Neutrophil (primary cell): ENCODE data around the gene KLF7.

Experiments used
- H3K27ac ChIP-seq: fragments of 200-600 bp; sonication (generic); 2 replicates; pipeline ENCODE4 v1.5.1; 2016; ENCODE audit warnings: mild to moderate bottlenecking, moderate library complexity
- H3K27me3 ChIP-seq: fragments of 200-600 bp; sonication (generic); 2 replicates; pipeline ENCODE4 v1.6.0; 2016; ENCODE audit warnings: mild to moderate bottlenecking
- H3K36me3 ChIP-seq: fragments of 200-600 bp; sonication (generic); 2 replicates; pipeline ENCODE4 v1.5.1; 2017
- H3K4me1 ChIP-seq, 2 experiments: fragments of 200-600 bp in 1 of 2; sonication (generic) in 1 of 2; 1 replicate in 1 of 2; 2 replicates in 1 of 2; pipeline versions ENCODE4 v1.5.1 to v1.6.1; 2013 to 2016; ENCODE audit warnings: low read depth in 1 of 2, low read length in 1 of 2, mild to moderate bottlenecking in 1 of 2, moderate library complexity in 1 of 2; ENCODE audit not compliant: control insufficient read depth in 1 of 2, insufficient read depth in 1 of 2
- H3K4me3 ChIP-seq, 2 experiments: fragments of 200-600 bp in 1 of 2; sonication (generic) in 1 of 2; 1 replicate in 1 of 2; 2 replicates in 1 of 2; pipeline ENCODE4 v1.5.1; 2013 to 2016; ENCODE audit warnings: low read depth in 1 of 2, low read length in 1 of 2, mild to moderate bottlenecking in 1 of 2, moderate library complexity in 1 of 2
- H3K9me3 ChIP-seq: fragments of 200-600 bp; sonication (generic); 2 replicates; pipeline ENCODE4 v1.5.1; 2016
- TF ChIP-seq, protein P1 (sequence below): fragments of 200-600 bp; sonication (generic); IDR thresholded peaks from 2 replicates; pipeline ENCODE4 v1.5.1; 2016; ENCODE audit warnings: antibody characterized with exemption

Gene KLF7

GRCh38 chr2:207188626-207189419 lies 23.1 kb upstream of the KLF7 start:
- H3K27ac ChIP-seq: no peak overlapping the region
- H3K4me1 ChIP-seq: no peaks in the 10 kb centered on the region
- H3K4me3 ChIP-seq: no peak overlapping the region
- TF ChIP-seq, protein P1, sequence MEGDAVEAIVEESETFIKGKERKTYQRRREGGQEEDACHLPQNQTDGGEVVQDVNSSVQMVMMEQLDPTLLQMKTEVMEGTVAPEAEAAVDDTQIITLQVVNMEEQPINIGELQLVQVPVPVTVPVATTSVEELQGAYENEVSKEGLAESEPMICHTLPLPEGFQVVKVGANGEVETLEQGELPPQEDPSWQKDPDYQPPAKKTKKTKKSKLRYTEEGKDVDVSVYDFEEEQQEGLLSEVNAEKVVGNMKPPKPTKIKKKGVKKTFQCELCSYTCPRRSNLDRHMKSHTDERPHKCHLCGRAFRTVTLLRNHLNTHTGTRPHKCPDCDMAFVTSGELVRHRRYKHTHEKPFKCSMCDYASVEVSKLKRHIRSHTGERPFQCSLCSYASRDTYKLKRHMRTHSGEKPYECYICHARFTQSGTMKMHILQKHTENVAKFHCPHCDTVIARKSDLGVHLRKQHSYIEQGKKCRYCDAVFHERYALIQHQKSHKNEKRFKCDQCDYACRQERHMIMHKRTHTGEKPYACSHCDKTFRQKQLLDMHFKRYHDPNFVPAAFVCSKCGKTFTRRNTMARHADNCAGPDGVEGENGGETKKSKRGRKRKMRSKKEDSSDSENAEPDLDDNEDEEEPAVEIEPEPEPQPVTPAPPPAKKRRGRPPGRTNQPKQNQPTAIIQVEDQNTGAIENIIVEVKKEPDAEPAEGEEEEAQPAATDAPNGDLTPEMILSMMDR: no peak
- no peaks in the 10 kb centered on the region for H3K36me3 ChIP-seq
- H3K9me3 ChIP-seq: no peaks in the 10 kb centered on the region
- no peaks in the 10 kb centered on the region for H3K27me3 ChIP-seq

- TF ChIP-seq, protein P1: no peak
- no peak overlapping the region for H3K27ac ChIP-seq
- no peaks in the 10 kb centered on the region for H3K4me1 ChIP-seq
- H3K9me3 ChIP-seq: no peaks in the 10 kb centered on the region
- H3K4me3 ChIP-seq: no peak overlapping the region
- H3K27me3 ChIP-seq: no peaks in the 10 kb centered on the region
- H3K36me3 ChIP-seq: no peaks in the 10 kb centered on the region
Measured at GRCh38 chr2:207185372-207185771, 19.6 kb upstream of the KLF7 start.

GRCh38 chr2:207184768-207185167 lies 19.0 kb upstream of the KLF7 start:
- Histone ChIP-seq H3K4me1 (no peaks in the 10 kb centered on the region), H3K27me3 (no peaks in the 10 kb centered on the region), H3K4me3 (no peak overlapping the region), H3K27ac (no peak overlapping the region), H3K36me3 (no peaks in the 10 kb centered on the region), H3K9me3 (no peaks in the 10 kb centered on the region)
- TF ChIP-seq, protein P1: no peak

- TF ChIP-seq, protein P1: no peak
- Histone ChIP-seq H3K36me3 (no peaks in the 10 kb centered on the region), H3K27ac (no peak overlapping the region), H3K27me3 (no peaks in the 10 kb centered on the region), H3K4me3 (no peak overlapping the region), H3K4me1 (no peaks in the 10 kb centered on the region), H3K9me3 (no peaks in the 10 kb centered on the region)
Measured at GRCh38 chr2:207184348-207184747, 18.6 kb upstream of the KLF7 start.

GRCh38 chr2:207183506-207183905 lies 17.8 kb upstream of the KLF7 start:
- TF ChIP-seq, protein P1: no peak
- no peaks in the 10 kb centered on the region for H3K4me1 ChIP-seq
- H3K9me3 ChIP-seq: no peaks in the 10 kb centered on the region
- H3K36me3 ChIP-seq: no peaks in the 10 kb centered on the region
- H3K27ac ChIP-seq: no peak overlapping the region
- no peak overlapping the region for H3K4me3 ChIP-seq
- no peaks in the 10 kb centered on the region for H3K27me3 ChIP-seq
